HuH-7.5 (cell line): ENCODE data around the gene SKAP2.

Experiments used
- DNase-seq: peaks from one replicate; pipeline ENCODE4 v3.0.0; 2011; ENCODE audit warnings: low spot score

The SKAP2 gene

GRCh38 chr7:26694713-26695112, 169.7 kb downstream of the SKAP2 start:
- DNase-seq: no peak

- no peak for DNase-seq
These were observed 170.2 kb downstream of the SKAP2 start for GRCh38 chr7:26694141-26694540.

GRCh38 chr7:26691886-26692285, 172.5 kb downstream of the SKAP2 start:
- DNase-seq: no peak

GRCh38 chr7:26691406-26691805, 173.0 kb downstream of the SKAP2 start:
- DNase-seq: no peak

GRCh38 chr7:26690135-26690805, 174.1 kb downstream of the SKAP2 start:
- DNase-seq: no peak

- DNase-seq: no peak
These were observed 175.4 kb downstream of the SKAP2 start for GRCh38 chr7:26688936-26689506.

GRCh38 chr7:26688388-26688787, 176.0 kb downstream of the SKAP2 start:
- DNase-seq: peak; percentile 16

GRCh38 chr7:26687032-26687431, 177.4 kb downstream of the SKAP2 start:
- DNase-seq: no peak

GRCh38 chr7:26686448-26686981, 177.9 kb downstream of the SKAP2 start:
- no peak for DNase-seq

- DNase-seq: no peak
These were observed 178.8 kb downstream of the SKAP2 start for GRCh38 chr7:26685606-26686005.

- no peak for DNase-seq
These were observed 179.9 kb downstream of the SKAP2 start for GRCh38 chr7:26684447-26684846.

- DNase-seq: no peak
These were observed 181.1 kb downstream of the SKAP2 start for GRCh38 chr7:26683277-26683676.

- DNase-seq: no peak
These were observed 182.5 kb downstream of the SKAP2 start for GRCh38 chr7:26681819-26682418.

GRCh38 chr7:26680587-26680986, 183.8 kb downstream of the SKAP2 start:
- DNase-seq: no peak

- DNase-seq: no peak
These were observed 189.1 kb downstream of the SKAP2 start for GRCh38 chr7:26675143-26675887.

GRCh38 chr7:26673858-26674257, 190.5 kb downstream of the SKAP2 start:
- DNase-seq: no peak

GRCh38 chr7:26673271-26673670, 191.1 kb downstream of the SKAP2 start:
- DNase-seq: no peak

GRCh38 chr7:26670841-26671240, 193.5 kb downstream of the SKAP2 start:
- no peak for DNase-seq

- DNase-seq: no peak
These were observed 194.1 kb downstream of the SKAP2 start for GRCh38 chr7:26670290-26670689.

- no peak for DNase-seq
These were observed 195.6 kb downstream of the SKAP2 start for GRCh38 chr7:26668821-26669220.

GRCh38 chr7:26667514-26668133, 196.8 kb downstream of the SKAP2 start:
- peak; percentile 26 for DNase-seq

GRCh38 chr7:26664735-26665416, 199.5 kb downstream of the SKAP2 start:
- DNase-seq: no peak
